Measurements from ENCODE around the gene NKD2.

NKD2 gene

GRCh38 chr5:1029282-1029944, 20.8 kb downstream of the NKD2 start:
- peaks cover 4% of the 10 kb centered on the region for H3K27me3 Mint-ChIP-seq
- CTCF ChIA-PET = interaction anchor here (1.5 kb wide), 1 partner anchor 106 kb away, joined by 3 read pairs; no protein-coding TSS in a partner anchor
- no peaks in the 10 kb centered on the region for H3K36me3 Mint-ChIP-seq
- no peaks in the 10 kb centered on the region for H3K9me3 Mint-ChIP-seq
- no peak overlapping the region for H3K27ac Mint-ChIP-seq
- H3K4me3 Mint-ChIP-seq = no peak overlapping the region
- H3K4me1 Mint-ChIP-seq = no peaks in the 10 kb centered on the region
- DNase-seq = no peak

GRCh38 chr5:1029945-1030625, 21.5 kb downstream of the NKD2 start:
- Mint-ChIP-seq H3K36me3 (no peaks in the 10 kb centered on the region), H3K4me3 (no peak overlapping the region)

DNA sequence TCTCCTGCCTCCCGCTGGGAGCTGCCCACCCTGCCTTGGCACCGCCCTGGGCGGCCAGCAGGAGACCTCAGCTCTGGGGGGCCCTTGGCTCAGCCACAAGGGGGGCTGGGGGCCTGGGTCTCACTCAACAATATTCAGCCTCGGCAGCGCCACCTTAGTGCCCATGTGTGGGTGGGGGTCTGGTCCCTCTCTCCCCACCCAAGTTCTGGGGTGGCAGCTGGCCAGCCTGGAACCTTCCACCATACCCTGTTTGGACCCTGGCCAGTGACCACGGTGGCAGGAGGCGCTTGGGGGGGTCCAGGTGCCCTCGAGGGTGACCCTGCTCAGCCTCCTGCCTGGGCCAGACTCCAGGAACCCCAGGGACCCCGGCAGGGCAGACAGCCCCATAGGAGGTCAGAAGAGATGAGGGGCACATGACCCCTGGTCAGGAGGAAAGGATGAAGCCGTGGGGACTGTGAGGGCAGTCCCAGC, 22.2 kb downstream of the NKD2 start:
- CTCF ChIA-PET = no interaction called here
- Mint-ChIP-seq H3K4me3 (no peak overlapping the region), H3K36me3 (no peaks in the 10 kb centered on the region), H3K27ac (no peak overlapping the region), H3K4me1 (no peaks in the 10 kb centered on the region), H3K27me3 (peaks cover 4% of the 10 kb centered on the region), H3K9me3 (no peaks in the 10 kb centered on the region)
- DNase-seq = no peak

More at GRCh38 chr5:1029945-1030625, 21.5 kb downstream of the NKD2 start:
- CTCF ChIA-PET = no interaction called here
- Mint-ChIP-seq H3K9me3 (no peaks in the 10 kb centered on the region), H3K27me3 (peaks cover 4% of the 10 kb centered on the region), H3K4me1 (no peaks in the 10 kb centered on the region), H3K27ac (no peak overlapping the region)
- no peak for DNase-seq

DNA sequence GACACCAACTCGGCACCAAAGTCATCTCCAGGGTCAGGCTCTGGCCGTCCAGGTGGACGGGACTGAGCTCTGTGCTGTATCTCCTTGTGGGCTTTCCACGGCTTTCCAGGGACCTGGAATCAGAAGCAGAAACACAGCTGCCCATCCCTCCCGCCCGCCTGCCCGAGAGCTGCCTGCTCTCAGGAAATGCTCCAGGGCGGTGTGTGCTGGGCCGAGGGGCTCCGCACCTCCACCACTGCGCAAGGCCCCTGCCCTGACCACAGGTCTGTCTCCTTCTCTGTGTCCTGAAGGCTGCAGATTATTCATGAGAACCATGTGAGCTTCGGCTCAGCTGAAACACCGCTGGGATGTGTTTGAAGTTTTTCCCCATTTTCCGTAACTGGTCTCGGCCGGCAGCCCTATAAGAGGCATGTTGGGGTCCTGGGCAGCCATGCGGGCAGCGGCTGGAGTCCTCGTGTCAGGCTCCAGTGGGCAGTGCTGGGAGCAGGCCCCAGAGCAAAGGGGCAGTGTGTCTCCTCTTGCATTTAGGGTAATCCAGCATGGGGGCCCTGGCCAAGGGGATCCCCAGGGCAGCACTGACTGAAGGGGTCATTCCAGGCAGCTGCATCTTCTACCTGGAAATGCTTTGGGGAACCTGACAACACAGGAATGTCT, 22.8 kb downstream of the NKD2 start:
- Mint-ChIP-seq H3K4me3 (no peak overlapping the region), H3K27me3 (peaks cover 4% of the 10 kb centered on the region), H3K36me3 (no peaks in the 10 kb centered on the region), H3K4me1 (no peaks in the 10 kb centered on the region), H3K9me3 (no peaks in the 10 kb centered on the region), H3K27ac (no peak overlapping the region)
- CTCF ChIA-PET = no interaction called here
- DNase-seq = no peak

DNA sequence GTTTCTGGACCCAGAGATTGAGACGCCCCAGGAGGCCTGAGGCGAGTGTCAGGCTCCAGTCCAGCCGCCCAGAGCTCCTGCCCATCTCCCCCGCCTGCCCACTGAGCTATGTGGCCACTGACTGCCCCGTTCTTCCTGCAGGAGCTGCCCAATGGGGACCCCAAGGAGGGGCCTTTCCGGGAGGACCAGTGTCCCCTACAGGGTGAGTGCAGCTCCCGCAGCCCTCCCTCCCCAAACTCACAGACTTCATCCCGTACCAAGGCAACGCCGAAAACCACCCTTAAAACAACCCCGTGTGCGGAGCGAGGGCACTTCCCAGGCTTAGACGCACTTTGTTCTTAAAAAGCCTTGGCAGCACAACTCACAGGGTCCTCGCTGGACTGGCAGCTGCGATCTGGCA, 23.4 kb downstream of the NKD2 start:
- no peak for DNase-seq
- Mint-ChIP-seq H3K27me3 (peaks cover 4% of the 10 kb centered on the region), H3K27ac (no peak overlapping the region), H3K9me3 (no peaks in the 10 kb centered on the region), H3K36me3 (no peaks in the 10 kb centered on the region), H3K4me1 (no peaks in the 10 kb centered on the region), H3K4me3 (no peak overlapping the region)
- CTCF ChIA-PET = no interaction called here

DNA sequence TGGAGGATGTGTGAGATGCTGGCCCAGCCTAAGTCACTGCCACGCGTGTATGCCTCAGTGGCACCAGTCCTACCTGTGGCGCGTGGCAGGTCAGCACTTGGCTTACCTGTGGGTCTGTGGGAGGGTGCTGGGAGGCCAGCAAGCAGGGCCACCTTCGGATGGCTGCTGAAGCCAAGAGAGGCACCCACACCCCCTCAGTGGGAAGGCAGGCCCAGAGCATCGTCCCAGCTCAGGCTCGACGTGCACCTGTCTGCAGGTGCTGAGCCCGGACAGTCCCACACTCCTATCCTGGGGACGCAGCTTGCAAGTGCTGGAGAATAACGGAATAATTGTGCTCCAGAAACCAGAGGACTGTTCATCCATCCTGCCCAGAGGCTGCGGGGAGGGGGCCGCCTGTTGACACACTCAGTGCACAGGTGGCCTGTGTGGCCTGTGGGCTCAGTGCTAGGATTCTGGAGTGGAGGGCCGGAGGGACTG, 24.0 kb downstream of the NKD2 start:
- Mint-ChIP-seq H3K4me3 (no peak overlapping the region), H3K36me3 (no peaks in the 10 kb centered on the region), H3K4me1 (no peaks in the 10 kb centered on the region), H3K9me3 (no peaks in the 10 kb centered on the region), H3K27me3 (peaks cover 4% of the 10 kb centered on the region), H3K27ac (no peak overlapping the region)
- no peak for DNase-seq
- CTCF ChIA-PET = no interaction called here

- Mint-ChIP-seq H3K27ac (no peak overlapping the region), H3K4me3 (no peak overlapping the region), H3K27me3 (no peaks in the 10 kb centered on the region), H3K9me3 (no peaks in the 10 kb centered on the region), H3K4me1 (no peaks in the 10 kb centered on the region), H3K36me3 (no peaks in the 10 kb centered on the region)
- CTCF ChIA-PET = no interaction called here
- no peak for DNase-seq
Measured at GRCh38 chr5:1033178-1033577, 24.6 kb downstream of the NKD2 start.

- Mint-ChIP-seq H3K4me1 (no peaks in the 10 kb centered on the region), H3K4me3 (no peak overlapping the region), H3K27ac (no peak overlapping the region), H3K36me3 (no peaks in the 10 kb centered on the region), H3K9me3 (no peaks in the 10 kb centered on the region), H3K27me3 (peaks cover 3% of the 10 kb centered on the region)
- DNase-seq = no peak
- CTCF ChIA-PET = interaction anchor here (0.6 kb wide), 1 partner anchor 1479 kb away, joined by 3 read pairs; no protein-coding TSS in a partner anchor
Measured at GRCh38 chr5:1033606-1034420, 25.2 kb downstream of the NKD2 start.

- Mint-ChIP-seq H3K27ac (no peak overlapping the region), H3K9me3 (no peaks in the 10 kb centered on the region), H3K36me3 (no peaks in the 10 kb centered on the region), H3K27me3 (peaks cover 3% of the 10 kb centered on the region), H3K4me1 (no peaks in the 10 kb centered on the region), H3K4me3 (no peak overlapping the region)
- DNase-seq = no peak
- CTCF ChIA-PET = interaction anchor here (0.6 kb wide), 1 partner anchor 1478 kb away, joined by 3 read pairs; no protein-coding TSS in a partner anchor
Measured at GRCh38 chr5:1034421-1034905, 25.9 kb downstream of the NKD2 start.

DNA sequence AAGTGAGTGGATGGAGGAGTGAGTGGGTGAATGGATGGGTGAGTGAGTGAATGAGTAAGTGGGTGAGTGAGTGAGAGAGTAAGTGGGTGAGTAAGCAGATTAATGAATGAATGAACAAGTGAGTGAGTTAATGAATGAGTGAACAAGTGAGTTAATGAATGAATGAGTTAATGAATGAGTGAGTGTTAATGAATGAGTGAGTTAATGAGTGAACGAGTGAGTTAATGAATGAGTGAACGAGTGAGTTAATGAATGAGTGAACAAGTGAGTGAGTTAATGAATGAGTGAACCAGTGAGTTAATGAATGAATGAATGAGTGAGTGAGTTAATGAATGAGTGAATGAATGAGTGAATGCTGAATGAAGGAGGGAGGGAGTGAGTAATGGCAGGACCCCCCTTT, 26.4 kb downstream of the NKD2 start:
- H3K4me1 Mint-ChIP-seq = no peaks in the 10 kb centered on the region
- H3K36me3 Mint-ChIP-seq = no peaks in the 10 kb centered on the region
- no peak overlapping the region for H3K27ac Mint-ChIP-seq
- H3K9me3 Mint-ChIP-seq = no peaks in the 10 kb centered on the region
- no peak overlapping the region for H3K4me3 Mint-ChIP-seq
- H3K27me3 Mint-ChIP-seq = peaks cover 3% of the 10 kb centered on the region
- no peak for DNase-seq
- CTCF ChIA-PET = no interaction called here

GRCh38 chr5:1035421-1036405, 27.1 kb downstream of the NKD2 start:
- no peaks in the 10 kb centered on the region for H3K4me1 Mint-ChIP-seq
- no peak overlapping the region for H3K27ac Mint-ChIP-seq
- no peak for DNase-seq
- CTCF ChIA-PET = no interaction called here
- peaks cover 3% of the 10 kb centered on the region for H3K27me3 Mint-ChIP-seq
- no peaks in the 10 kb centered on the region for H3K36me3 Mint-ChIP-seq
- no peak overlapping the region for H3K4me3 Mint-ChIP-seq
- peaks cover 3% of the 10 kb centered on the region for H3K9me3 Mint-ChIP-seq

GRCh38 chr5:1036504-1037122, 28.0 kb downstream of the NKD2 start:
- Mint-ChIP-seq H3K4me1 (no peaks in the 10 kb centered on the region), H3K9me3 (peaks cover 11% of the 10 kb centered on the region), H3K36me3 (no peaks in the 10 kb centered on the region), H3K27ac (no peak overlapping the region), H3K4me3 (no peak overlapping the region), H3K27me3 (peaks cover 3% of the 10 kb centered on the region)
- CTCF ChIA-PET = no interaction called here
- DNase-seq = no peak
